Inferior parietal cortex (tissue), 1 donor: Measurements from ENCODE around the gene GMPR.

ENCODE experiments used
- DNase-seq: peaks from one replicate; pipeline ENCODE4 v3.0.0-alpha.2; 2016; ENCODE audit errors: extremely low spot score

The GMPR gene

DNA sequence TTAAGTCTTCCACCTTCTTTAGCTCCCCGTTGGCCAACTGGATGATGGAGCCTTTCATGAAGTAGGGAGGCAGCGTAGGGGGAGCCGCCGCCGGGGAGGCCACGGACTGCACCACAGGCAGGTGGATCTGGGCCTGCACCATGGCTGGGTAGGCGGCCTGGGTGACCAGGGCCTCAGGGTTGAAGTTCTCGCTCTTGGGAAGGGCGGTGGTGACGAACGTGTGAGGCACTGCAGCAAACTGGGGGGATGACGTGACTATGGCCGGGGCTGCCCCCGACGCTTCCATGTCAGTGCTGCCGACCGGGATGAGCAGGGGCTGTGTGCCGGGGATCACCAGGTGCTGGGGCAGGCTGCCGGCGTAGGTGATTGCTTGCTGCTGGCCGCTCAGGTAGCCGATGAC, 88.1 kb downstream of the GMPR start:
- no peak for DNase-seq

GRCh38 chr6:16326971-16327776, 88.8 kb downstream of the GMPR start:
- DNase-seq: no peak

- DNase-seq: no peak
Measured at GRCh38 chr6:16327777-16328325, 89.5 kb downstream of the GMPR start.

DNA sequence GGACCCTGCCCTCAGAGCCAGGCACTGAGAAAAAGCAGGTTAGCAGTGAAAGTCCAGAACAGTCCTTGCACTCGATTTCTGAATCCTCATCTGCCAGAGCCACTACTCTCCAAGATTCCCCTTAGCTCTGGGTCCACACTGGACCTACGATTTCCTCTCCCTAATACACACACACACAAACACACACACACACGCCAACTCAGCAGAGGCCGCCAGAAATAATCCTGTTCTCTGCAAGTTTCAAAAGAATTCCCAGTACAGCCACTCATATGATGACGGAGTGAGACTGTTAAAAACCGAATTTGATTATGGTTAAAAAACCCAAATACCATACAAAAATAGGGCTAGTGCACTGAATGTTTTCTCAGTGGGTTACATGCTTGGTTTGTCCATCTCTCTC, 90.8 kb downstream of the GMPR start:
- no peak for DNase-seq

DNA sequence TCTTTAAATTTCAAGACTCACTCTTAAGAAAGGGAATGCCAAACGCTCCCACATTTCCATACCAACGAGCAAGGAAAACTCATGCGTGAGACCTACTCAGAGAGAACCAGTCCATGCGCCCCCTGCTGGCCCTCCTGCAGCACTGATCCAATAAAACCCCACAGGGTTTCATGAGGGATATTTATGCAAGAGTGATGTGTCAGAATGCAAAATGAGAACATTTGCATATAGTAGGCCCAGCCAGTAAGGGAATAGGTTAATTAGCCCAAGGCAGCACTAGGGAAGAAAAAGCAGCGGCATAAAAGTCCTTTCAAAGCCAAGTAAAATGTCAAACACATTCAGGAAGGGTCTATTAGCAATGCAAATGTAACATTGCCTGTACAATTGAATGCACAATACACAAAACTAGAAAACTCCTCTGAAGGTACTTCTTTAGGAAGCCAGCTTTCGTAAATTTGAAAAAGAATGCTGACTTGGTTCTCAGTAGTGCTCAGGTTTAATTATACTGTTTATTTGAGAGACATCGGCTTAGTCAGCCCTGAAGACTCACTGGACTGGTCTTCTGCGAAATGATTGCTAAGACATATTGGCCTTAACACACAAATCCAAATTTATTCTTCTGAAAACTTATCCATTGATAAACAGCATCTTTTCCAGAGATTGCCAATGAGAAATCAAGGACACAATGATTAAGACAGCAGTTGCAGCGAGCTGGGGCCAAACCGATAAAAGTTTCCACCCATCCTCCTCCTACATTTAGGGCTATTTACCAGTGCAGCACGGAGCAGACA, 93.2 kb downstream of the GMPR start:
- peak; percentile 87 for DNase-seq

DNA sequence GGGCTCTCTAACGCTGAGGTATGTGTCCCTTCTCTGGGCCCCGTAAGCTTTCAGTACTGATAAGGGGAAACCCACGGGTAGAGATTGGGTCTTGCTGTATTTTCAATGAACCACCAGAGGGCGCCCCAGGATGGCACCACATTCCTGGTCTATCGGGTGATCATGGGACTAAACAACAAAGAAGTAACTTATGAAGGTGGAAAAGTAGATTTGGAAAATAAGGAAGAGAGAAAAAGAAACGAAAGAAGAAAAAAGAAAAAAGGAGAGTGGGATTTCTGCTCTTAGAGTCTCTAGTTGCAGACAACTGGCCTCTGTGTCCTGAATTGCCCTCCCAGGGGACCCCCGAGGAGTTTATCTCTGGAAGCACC, 93.8 kb downstream of the GMPR start:
- DNase-seq: peak; percentile 96

DNA sequence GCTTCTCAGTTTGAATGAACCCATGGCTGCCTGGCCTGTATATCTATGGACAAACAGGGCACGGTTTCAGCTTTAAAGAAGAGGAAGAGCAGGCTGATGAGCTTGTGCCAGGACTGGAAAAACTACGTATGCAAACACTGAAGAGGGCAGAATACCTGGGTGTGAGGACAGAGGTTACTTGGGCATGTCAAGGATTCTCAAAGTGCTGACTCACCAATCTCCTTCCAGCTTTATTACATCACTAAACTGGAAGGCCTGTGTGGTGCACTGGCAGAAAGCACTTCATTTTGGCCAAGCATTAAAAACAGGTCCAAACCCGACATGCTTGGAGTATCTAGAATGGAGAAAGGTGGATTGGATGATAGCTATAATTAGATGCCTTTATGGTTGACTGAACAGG, 95.2 kb downstream of the GMPR start:
- no peak for DNase-seq

GRCh38 chr6:16334671-16335070, 96.3 kb downstream of the GMPR start:
- no peak for DNase-seq

DNA sequence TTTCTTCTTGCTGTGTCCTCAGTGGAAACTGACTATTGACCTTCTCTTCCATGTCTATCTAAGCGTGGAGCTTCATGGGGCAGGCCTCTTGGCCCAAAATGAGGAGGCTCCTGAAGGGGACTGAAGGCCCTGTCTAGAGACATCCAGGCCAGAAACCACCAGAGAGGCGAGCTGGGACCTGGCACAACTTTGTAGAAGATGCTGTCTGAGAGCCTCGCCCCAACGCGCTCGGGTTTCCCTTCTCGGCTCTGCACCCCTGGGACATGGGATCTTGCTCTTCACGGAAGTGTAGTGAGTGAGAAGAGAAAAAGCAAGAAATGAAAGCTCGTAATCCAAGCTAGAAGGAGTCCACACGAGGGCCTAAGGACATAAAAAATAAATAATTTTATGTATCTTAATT, 96.8 kb downstream of the GMPR start:
- DNase-seq: no peak

DNA sequence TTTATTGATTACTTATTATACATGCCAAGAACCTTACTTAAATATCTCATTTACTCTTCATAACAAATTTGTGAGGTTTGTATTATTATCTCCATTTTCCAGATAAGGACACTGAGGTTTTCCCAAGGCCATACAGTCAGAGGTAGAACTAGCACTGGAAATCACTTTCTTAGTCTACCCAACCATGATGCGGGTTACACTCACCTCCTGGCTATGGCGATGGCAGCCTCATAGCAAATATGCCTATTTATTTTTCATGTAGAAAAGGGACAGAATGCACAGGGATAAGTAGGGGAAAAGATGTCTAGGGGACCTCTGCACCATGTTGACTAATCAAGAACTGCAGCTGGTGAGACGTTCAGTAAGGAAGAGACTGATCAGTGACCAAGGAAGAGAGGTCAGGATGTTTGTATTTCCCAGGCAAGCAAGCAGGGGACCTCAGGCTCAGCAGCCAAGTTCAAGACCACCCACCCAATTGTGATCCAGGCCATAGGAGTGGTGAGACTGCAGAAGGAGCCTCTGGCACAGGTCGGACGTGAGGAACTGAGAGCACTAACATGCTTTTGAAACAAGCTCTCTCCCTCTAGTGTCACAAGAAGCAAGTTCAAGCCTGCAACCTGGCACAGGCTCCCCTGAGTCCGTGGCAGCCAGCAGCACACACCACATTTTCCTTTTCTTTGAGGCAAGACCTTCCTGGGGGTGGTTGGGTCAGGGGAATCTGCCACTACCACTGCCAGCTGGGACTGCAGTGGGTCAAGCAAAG, 97.8 kb downstream of the GMPR start:
- DNase-seq: no peak

DNA sequence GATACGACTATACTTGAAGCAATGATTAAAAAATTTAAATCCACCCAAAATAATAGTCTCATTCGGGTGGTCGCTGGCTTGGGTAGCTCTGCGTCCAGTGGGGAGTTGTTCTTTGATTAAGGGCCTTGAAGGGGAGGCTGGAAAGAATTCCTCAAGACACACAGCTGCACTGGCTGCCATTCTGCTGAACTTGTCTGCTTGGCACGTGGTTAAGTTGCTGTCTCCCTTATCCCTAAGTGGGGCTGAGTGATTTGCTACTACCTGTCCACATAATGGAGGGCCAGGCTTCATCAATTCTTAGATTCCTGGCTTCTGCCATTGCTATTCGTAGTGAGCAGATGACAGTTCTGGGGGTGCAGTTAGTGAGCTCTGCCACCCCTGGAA, 98.5 kb downstream of the GMPR start:
- DNase-seq: no peak

GRCh38 chr6:16337295-16337975, 99.0 kb downstream of the GMPR start:
- DNase-seq: no peak

DNA sequence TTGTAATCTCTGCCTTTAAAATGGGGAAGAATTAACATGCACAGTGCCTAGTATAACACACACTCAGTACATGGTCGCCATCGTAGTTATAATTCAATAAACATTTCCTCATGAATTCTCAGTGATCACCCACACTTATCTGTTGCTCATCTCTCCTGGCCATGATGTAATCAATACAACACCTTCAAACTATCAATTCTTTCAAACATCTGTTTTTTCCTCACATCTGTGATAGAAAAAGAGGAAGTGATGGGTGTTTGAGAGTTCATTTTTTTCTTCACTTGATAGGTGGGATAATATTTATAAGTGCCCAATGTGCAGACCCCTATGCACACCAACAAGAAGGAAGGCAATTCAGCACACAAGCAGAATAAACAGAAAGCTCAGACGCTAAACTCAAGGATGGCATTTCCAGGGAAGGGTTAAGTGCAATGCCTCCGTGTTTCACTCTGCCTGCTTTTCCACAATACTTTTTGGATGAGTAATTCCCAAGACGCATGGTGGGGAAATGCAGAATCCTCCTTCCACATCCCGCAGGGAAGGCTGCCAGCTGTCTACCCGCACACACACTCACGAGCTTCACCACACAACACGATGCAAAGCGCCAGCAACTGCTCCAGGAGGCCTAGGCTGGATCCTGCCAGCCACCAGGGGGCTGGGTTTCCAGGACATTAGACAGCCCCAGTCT, 100.3 kb downstream of the GMPR start:
- peak; percentile 46 for DNase-seq

DNA sequence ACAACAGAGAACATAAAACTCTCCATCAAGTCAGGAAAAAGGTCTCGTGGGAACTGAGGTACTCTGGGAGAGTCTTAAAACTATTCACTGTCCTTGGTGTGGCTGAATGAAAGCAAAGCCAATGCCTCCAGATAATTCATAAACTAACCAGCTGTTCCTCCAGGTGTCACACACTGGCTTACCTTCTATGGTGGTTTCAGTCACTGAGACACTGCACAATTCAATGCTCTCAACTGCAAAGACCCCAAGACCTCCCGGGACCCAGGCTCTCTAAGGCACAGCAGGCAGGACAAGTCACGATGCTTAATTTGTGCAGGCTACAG, 100.8 kb downstream of the GMPR start:
- no peak for DNase-seq

- no peak for DNase-seq
Measured at GRCh38 chr6:16343593-16343992, 105.2 kb downstream of the GMPR start.

- no peak for DNase-seq
Measured at GRCh38 chr6:16344756-16345155, 106.4 kb downstream of the GMPR start.
